ENCODE data around the gene XXYLT1. TPM values are rescaled to one million over a fixed set of nuclear protein-coding genes. Genes with fewer than 3 reads are reported as not detected.
"Not testable (repeated sequence)": the region's sequence is repeated elsewhere in the genome, so short reads cannot be mapped to it uniquely, and the experiment has no call there.

Gene XXYLT1
- total RNA-seq, 1 donor from 2014 or later: 16.4 TPM

- no peak for DNase-seq (ENCODE audit: low spot score)
- H3K27me3 Mint-ChIP-seq (ENCODE audit: insufficient read depth, low read depth): peaks cover 3% of the 10 kb centered on the region
- H3K36me3 Mint-ChIP-seq: no peaks in the 10 kb centered on the region
- Histone ChIP-seq H3K27ac (no peak overlapping the region), H4K20me1 (ENCODE audit: low read depth) (no peaks in the 10 kb centered on the region), H3K4me3 (no peak overlapping the region), H3K9me3 (ENCODE audit: low read depth) (no peaks in the 10 kb centered on the region), H3K27me3 (no peaks in the 10 kb centered on the region), H3K9ac (no peak overlapping the region), H3K79me2 (ENCODE audit: low read depth) (no peaks in the 10 kb centered on the region), H3K4me1 (peaks cover 21% of the 10 kb centered on the region), H3K4me2 (no peak overlapping the region), H3F3A (ENCODE audit: low read depth) (no peaks in the 10 kb centered on the region), H3K36me3 (no peaks in the 10 kb centered on the region), H2AFZ (replicated peaks) (no peak overlapping the region)
- peaks cover 33% of the 10 kb centered on the region for H3K4me1 Mint-ChIP-seq
- no peak overlapping the region for H3K4me3 Mint-ChIP-seq
- H3K9me3 Mint-ChIP-seq: peaks cover 2% of the 10 kb centered on the region
- TF ChIP-seq EZH2 (IDR thresholded peaks at IDR 0.05): no peak
- H3K27ac Mint-ChIP-seq: no peak overlapping the region
These were observed 232.8 kb downstream of the XXYLT1 start for GRCh38 chr3:195038161-195038560.

GRCh38 chr3:195037586-195037985, 233.4 kb downstream of the XXYLT1 start:
- not testable (repeated sequence) for H3K27me3 ChIP-seq; H4K20me1 ChIP-seq (ENCODE audit: low read depth); H2AFZ ChIP-seq (replicated peaks); H3K9me3 Mint-ChIP-seq; H3K4me3 Mint-ChIP-seq; H3K9ac ChIP-seq; H3K27me3 Mint-ChIP-seq (ENCODE audit: insufficient read depth, low read depth); H3K27ac ChIP-seq; H3K36me3 Mint-ChIP-seq; H3K9me3 ChIP-seq (ENCODE audit: low read depth); H3F3A ChIP-seq (ENCODE audit: low read depth); H3K27ac Mint-ChIP-seq; H3K4me3 ChIP-seq; H3K79me2 ChIP-seq (ENCODE audit: low read depth); H3K4me2 ChIP-seq; H3K36me3 ChIP-seq; DNase-seq (ENCODE audit: low spot score)
- peaks cover 16% of the 10 kb centered on the region for H3K4me1 ChIP-seq
- peaks cover 31% of the 10 kb centered on the region for H3K4me1 Mint-ChIP-seq

- Mint-ChIP-seq H3K36me3 (no peaks in the 10 kb centered on the region), H3K27ac (no peak overlapping the region), H3K4me1 (peaks cover 27% of the 10 kb centered on the region), H3K4me3 (no peak overlapping the region), H3K9me3 (peaks cover 2% of the 10 kb centered on the region), H3K27me3 (ENCODE audit: insufficient read depth, low read depth) (peaks cover 3% of the 10 kb centered on the region)
- Histone ChIP-seq H3K4me3 (no peak overlapping the region), H3K27me3 (no peaks in the 10 kb centered on the region), H3K27ac (no peak overlapping the region), H3K79me2 (ENCODE audit: low read depth) (no peaks in the 10 kb centered on the region), H4K20me1 (ENCODE audit: low read depth) (no peaks in the 10 kb centered on the region), H3K4me1 (peaks cover 12% of the 10 kb centered on the region), H3F3A (ENCODE audit: low read depth) (no peaks in the 10 kb centered on the region), H3K4me2 (no peak overlapping the region), H3K9me3 (ENCODE audit: low read depth) (no peaks in the 10 kb centered on the region), H3K9ac (no peak overlapping the region), H3K36me3 (no peaks in the 10 kb centered on the region), H2AFZ (replicated peaks) (no peak overlapping the region)
- TF ChIP-seq CTCF (IDR thresholded peaks at IDR 0.05): no peak
- TF ChIP-seq EZH2phosphoT487 (IDR thresholded peaks at IDR 0.05): no peak
- DNase-seq (ENCODE audit: low spot score): no peak
These were observed 234.0 kb downstream of the XXYLT1 start for GRCh38 chr3:195036974-195037373.

GRCh38 chr3:195036574-195036973, 234.4 kb downstream of the XXYLT1 start:
- Histone ChIP-seq H3K9me3 (ENCODE audit: low read depth) (no peaks in the 10 kb centered on the region), H3K4me3 (no peak overlapping the region), H3K27ac (no peak overlapping the region), H3K4me2 (no peak overlapping the region), H4K20me1 (ENCODE audit: low read depth) (no peaks in the 10 kb centered on the region), H3K79me2 (ENCODE audit: low read depth) (no peaks in the 10 kb centered on the region), H3K27me3 (no peaks in the 10 kb centered on the region), H3K4me1 (peaks cover 12% of the 10 kb centered on the region), H3K9ac (no peak overlapping the region), H2AFZ (replicated peaks) (no peak overlapping the region), H3F3A (ENCODE audit: low read depth) (no peaks in the 10 kb centered on the region), H3K36me3 (no peaks in the 10 kb centered on the region)
- Mint-ChIP-seq H3K4me3 (no peak overlapping the region), H3K27me3 (ENCODE audit: insufficient read depth, low read depth) (peaks cover 3% of the 10 kb centered on the region), H3K27ac (no peak overlapping the region), H3K4me1 (peaks cover 27% of the 10 kb centered on the region), H3K9me3 (peaks cover 2% of the 10 kb centered on the region), H3K36me3 (no peaks in the 10 kb centered on the region)
- TF ChIP-seq EZH2phosphoT487 (IDR thresholded peaks at IDR 0.05) (no peak), CTCF (IDR thresholded peaks at IDR 0.05) (no peak), EZH2 (IDR thresholded peaks at IDR 0.05) (no peak)
- DNase-seq (ENCODE audit: low spot score): no peak
